ENCODE measurements around the gene OSGEP. TPM values are rescaled to one million over a fixed set of nuclear protein-coding genes. Genes with fewer than 3 reads are reported as not detected.

OSGEP gene
- total RNA-seq, 1 donor from 2014 or later: 23.3 TPM

- DNase-seq (ENCODE audit: low spot score): no peak
Measured at GRCh38 chr14:20400589-20400964, 54.0 kb downstream of the OSGEP start.

GRCh38 chr14:20397511-20397910 lies 57.1 kb downstream of the OSGEP start:
- DNase-seq (ENCODE audit: low spot score): no peak

Other genes with a start within 250 kb of the OSGEP start
- not detected for gene OR11H6, start 231.1 kb downstream of the OSGEP start, total RNA-seq
- not detected for gene OR11H7, start 225.8 kb downstream of the OSGEP start, total RNA-seq
- gene OR11H4, start 215.5 kb downstream of the OSGEP start, total RNA-seq: not detected
- gene TTC5, start 148.9 kb downstream of the OSGEP start, total RNA-seq: 11.1 TPM
- 22.1 TPM for gene CCNB1IP1, start 121.5 kb downstream of the OSGEP start, total RNA-seq
- 9.8 TPM for gene PARP2, start 111.2 kb downstream of the OSGEP start, total RNA-seq
- 37.1 TPM for gene TEP1, start 41.3 kb downstream of the OSGEP start, total RNA-seq
- gene KLHL33, start 18.6 kb downstream of the OSGEP start, total RNA-seq: 0.35 TPM
- gene APEX1, start 414 bp upstream of the OSGEP start, total RNA-seq: 118 TPM
- 28.0 TPM for gene PIP4P1, start 6.6 kb upstream of the OSGEP start, total RNA-seq
- 69.1 TPM for gene PNP, start 14.6 kb upstream of the OSGEP start, total RNA-seq
- not detected for gene RNASE10, start 50.7 kb upstream of the OSGEP start, total RNA-seq
- gene RNASE9, start 106.2 kb upstream of the OSGEP start, total RNA-seq: not detected
- gene RNASE11, start 133.2 kb upstream of the OSGEP start, total RNA-seq: not detected
- not detected for gene RNASE12, start 136.6 kb upstream of the OSGEP start, total RNA-seq
- not detected for gene OR6S1, start 186.9 kb upstream of the OSGEP start, total RNA-seq
- gene RNASE4, start 229.7 kb upstream of the OSGEP start, total RNA-seq: 67.0 TPM
- 38.9 TPM for gene ANG, start 234.0 kb upstream of the OSGEP start, total RNA-seq